ENCODE measurements around the gene TMEM237. TPM values are rescaled to one million over a fixed set of nuclear protein-coding genes. Genes with fewer than 3 reads are reported as not detected.

Gene TMEM237
- total RNA-seq, 1 donor from 2014 or later, result 23.6 TPM

DNA sequence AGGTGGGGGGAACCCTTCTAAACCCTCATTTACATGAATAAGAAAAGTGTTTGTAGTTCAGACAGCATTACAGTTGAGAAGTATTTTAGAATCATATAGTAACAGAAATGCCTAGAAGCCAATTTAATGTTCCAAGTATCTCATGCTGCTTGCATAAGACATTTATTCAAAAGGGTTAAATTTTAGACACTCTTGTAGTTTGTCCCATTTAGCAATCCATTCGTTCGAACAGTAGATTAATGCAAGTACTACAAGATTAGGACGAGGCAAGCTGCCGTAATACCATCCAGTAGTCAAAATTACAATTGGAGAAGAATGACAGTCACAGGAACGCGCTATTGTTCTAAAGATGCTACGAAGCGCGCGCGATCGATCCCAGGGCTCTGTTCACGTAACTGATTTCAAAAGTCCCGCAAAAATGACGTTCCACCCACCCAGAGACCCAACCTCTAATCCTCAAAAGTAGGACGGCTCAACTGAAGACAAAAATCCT is 1.2 kb downstream of the TMEM237 start:
- DNase-seq (ENCODE audit: low spot score), result no peak

DNA sequence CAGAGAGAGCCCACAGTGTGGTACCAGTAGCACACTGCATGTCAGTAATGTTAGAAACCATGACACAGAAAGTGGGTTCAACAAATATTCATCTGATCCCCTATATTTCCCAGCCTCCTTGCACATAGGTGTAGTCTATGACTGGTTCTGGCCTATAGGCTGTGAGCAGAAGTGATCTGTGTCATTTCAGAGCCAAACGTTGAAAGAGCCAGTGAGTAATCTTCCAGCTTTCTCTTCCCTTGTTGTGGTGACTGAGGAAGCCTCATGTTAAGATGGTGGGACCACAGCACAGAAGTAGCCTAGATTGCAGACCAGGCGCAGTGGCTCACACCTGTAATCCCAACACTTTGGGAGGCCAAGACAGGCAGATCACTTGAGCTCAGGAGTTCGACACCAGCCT is 4.1 kb downstream of the TMEM237 start:
- DNase-seq (ENCODE audit: low spot score), result no peak

DNA sequence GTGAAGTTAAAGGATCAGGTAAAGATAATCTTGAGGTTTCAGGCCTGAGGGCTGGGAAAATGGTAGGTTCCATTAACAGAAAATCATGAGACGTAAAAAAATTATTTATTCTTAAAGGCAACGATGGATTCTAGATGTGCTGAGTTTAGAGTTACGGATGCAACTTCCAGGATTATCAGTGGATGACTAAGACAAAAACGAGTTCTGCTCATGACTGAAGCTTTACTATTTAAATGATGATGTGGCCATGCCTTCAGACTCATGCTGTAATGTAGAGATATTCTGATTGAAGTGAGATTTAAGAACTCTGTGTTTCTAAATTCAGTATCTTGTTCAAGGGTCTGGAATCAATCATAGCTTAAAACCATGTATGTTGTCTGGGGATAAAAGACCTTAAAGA is 5.0 kb downstream of the TMEM237 start:
- no peak for DNase-seq (ENCODE audit: low spot score)

DNA sequence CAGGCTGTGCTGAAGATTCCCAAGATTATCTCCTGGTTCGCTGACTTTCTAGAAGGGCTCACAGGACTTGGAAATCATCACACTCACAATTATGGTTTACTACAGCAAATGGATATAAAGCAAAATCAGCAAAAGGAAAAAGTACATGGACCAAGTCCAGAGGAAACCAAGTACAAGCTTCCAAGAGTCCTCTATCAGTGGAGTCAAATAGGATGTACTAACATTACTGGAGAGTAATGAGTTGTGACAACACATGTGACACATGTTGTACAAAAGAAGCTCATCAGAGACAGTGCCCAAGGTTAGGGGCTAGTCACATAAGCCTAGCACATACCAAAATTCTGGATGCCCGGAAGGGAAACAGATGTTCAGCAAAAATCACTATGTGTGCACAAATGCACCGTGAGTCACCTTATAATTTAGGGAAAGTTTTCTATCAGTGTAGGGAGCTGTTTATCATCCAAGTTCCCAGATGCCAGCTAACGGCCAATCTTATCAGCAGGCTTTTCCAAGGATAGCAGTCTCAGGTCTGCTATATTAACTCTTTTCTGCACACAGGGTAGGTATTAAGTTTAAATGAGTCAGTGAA is 9.5 kb downstream of the TMEM237 start:
- DNase-seq (ENCODE audit: low spot score), result no peak

DNA sequence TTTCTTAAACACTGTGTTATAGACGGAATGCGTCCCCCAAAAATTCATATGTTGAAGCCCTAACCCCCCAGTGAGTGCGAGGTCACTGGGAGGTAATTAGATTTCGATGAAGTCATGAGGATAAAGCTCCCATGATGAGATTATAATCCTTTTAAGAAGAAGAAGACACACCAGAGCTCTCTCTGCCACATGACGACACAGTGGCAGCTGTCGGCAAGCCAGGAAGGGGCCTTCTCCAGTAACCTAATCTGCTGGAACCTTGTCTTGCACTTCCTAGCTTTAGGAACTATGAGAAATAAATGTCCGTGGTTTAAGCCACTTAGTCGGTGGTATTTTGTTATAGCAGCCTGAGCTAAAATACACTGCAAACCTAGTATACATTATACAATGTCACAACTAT is 12.3 kb downstream of the TMEM237 start:
- DNase-seq (ENCODE audit: low spot score), result no peak

DNA sequence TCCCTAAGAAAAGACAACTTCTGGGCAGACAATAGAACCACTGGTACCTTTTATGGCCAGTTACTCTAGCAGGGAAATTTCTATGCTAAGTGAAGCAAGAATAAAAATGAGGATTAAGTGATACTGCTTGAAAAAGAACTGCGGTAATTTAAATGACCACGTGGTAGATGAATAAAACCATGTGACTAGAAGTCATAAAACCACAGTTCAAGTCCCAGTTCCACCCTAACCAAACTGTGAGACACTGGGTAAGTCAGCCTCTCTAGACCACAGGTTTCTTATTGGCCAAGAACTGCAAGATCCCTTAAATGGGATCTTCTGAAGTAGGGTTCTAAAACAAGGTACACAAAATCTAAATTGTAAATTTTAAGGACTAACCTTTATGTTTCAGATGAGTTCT is 12.7 kb downstream of the TMEM237 start:
- DNase-seq (ENCODE audit: low spot score), result no peak

DNA sequence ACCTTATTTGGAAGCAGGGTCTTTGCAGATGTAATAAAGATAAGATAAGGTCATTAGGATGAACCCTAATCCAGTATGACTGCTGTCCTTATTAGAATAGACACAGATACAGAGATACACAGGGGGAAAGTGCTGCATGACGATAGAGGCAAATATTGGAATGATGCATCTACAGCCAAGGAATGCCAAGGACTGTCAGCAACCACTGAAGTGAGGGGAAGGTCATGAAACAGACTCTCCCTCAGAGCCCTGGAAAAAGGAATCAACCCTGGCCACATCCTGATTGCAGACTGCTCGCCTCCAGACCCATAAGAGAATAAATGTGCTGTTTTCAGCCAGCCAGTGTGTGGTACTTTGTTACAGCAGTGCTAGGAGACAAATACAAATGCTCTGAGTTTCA is 14.8 kb downstream of the TMEM237 start:
- no peak for DNase-seq (ENCODE audit: low spot score)

DNA sequence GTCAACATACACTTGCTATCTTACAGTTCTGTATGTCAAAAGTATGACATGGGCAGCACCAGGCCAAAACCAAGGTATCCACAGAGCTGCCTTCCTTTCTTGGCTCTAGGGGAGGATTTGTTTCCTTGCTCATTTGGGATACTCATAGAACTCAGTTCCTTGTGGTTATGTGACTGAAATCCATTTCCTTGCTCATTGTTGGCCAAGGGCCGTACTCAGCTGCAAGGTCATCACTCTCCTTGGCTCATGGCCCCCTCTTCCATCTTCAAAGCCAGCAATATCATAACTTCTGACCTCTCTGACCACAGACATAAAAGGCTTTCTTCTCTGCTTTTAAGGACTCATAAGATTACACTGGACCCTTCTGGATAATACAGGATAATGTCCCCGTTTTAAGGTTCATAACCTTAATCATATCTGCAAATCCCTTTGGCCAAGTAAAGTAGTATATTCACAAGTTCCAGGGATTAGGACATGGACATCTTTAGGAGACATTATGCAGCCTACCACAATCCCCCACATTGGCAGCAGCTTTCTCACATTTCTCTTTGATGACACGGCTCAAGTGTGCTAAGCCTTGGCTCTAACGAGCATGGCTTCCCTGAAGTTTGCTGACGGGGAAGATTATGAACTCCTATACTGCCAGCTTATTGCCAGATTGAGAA is 20.9 kb downstream of the TMEM237 start:
- no peak for DNase-seq (ENCODE audit: low spot score)

DNA sequence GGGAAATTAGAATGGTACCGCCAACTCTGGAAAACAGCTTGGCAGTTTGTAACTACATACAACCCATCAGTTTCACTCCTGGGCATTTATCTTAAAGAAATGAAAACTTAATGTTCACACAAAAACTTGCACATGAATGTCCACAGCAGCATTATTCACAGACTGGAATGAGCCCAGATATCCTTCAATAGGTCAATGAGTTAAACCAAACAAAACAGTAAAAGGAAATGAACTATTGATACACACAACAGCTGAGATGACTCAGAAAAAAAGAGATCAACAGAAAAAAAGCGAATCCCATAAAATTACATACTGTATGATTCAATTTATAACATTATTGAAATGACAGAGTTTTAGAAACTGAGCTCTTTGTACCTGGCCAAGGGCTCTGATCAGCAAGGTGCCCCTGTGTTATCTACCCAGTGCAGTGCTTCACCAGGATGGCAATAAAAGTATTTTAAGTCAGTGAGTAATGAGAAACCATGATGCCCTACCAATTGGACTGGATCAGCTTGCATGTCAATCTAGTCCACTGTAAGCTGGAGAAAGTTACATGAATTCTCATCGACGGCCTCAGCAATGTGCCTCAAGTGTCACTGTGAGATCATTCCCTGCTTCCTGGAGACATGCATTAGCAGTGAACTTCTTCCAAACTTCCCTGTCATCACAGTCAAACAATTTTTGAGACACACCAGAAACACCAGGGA is 21.9 kb downstream of the TMEM237 start:
- no peak for DNase-seq (ENCODE audit: low spot score)

DNA sequence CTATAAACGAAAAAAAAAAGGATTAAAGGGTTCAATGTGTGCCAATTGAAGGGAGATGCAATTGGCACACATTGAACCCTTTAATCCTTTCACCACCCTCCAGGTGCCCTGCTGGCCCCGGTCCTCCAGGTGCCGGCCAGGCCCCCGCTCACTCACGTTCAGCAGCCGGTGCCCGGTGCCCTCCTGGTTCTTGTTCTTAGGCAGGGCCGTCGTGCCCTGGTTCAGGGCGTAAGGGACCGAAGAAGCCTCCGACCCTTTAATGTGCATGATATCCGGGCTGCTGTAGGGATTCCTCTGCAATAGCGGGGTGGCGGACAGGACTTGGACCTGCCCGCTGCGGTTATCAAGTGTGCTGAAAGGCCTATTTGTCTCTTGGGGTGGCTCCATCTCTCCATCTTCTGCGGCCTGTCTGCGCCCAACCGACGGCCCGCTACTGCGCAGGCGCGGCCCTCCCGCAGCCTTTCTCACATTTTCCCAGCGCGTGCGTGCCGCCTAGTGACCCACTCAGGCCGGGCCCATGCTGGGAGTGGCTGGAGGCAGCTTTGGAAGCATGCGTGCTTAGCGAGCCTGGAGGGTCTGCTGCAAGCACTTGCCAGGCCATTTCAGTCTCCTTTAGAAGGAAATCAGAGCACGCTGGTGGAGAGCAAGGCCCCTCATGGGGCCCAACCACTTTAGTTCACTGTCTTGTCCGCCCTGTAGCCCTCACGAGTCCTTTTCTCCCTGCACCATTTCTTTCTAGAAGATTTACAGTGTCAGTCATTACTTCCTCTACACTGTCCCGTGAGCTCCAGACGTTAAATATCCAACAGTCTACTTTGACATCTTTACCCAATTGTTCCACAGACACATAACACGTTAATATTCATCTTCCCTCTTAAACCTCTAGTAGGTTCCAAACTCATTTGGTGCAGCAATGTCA is 24.3 kb downstream of the TMEM237 start:
- peak; percentile 75 for DNase-seq (ENCODE audit: low spot score)

DNA sequence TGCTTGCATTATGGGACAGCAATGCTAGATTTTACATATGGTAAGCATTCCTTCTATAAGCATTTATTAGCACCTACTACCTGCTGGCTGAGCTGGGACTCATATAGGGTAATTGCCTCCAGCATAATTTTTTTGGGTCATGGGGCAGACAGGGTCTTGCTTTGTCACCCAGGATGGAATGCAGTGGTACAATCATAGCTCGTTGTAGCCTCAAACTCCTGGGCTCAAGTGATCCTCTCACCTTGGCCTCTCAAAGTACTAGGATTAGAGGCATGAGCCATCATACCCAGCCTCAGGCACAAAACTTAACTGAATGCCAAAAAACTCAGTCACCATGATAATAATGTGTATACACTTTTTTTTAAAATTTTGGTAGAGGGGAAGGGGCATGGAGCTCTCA is 35.3 kb downstream of the TMEM237 start:
- no peak for DNase-seq (ENCODE audit: low spot score)

DNA sequence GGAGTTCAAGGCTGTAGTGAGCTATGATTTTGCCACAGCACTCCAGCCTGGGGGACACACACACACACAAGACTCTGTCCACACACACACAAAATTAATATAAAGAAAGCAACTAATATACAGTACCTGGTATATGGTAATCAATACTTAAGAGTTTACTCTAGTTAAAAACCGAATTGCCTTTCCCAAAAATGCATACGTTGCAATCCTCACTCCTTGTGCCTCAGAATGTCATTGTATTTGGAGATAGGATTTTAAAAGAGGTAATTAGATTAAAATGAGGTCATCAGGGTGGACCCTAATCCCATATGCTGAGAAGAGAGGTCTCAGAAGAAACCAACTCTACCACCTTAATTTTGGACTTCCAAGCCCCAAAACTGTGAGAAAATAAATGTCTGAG is 35.7 kb downstream of the TMEM237 start:
- no peak for DNase-seq (ENCODE audit: low spot score)

DNA sequence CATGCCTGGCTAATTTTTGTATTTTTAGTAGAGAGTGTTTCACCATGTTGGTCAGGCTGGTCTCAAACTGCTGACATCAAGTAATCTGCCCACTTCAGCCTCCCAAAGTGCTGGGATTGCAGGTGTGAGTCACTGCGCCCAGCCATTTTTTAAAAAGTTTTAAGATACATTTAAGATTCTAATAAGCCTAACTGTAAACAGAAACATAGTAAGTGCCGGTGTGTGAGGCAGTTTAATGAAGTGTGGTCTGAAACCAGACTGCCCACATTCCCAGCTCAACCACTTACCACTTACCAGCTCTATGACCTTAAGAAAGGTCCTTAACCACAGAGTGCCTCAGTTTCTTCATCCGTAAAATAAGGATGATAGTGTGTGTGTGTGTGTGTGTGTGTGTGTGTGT is 42.4 kb downstream of the TMEM237 start:
- DNase-seq (ENCODE audit: low spot score), result no peak

DNA sequence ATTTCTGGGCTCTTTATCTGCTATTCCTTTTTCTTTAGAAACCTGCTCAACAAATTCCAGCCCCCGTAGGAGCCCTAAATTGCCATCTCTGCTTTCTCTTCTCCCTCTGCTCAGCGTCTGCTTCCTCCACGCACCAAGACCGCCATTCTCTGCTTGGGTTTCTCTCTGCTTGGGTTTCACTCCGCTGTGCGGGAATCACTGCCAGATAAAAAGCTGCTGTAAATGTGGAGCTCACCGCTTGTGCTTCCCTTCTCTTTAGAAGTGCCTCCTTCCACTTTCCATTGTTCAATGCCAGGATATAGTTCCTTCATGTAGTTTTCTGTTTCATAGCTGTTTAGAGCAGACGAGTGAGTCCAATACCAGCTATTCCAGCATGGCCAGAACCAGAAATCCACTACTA is 45.9 kb downstream of the TMEM237 start:
- no peak for DNase-seq (ENCODE audit: low spot score)

DNA sequence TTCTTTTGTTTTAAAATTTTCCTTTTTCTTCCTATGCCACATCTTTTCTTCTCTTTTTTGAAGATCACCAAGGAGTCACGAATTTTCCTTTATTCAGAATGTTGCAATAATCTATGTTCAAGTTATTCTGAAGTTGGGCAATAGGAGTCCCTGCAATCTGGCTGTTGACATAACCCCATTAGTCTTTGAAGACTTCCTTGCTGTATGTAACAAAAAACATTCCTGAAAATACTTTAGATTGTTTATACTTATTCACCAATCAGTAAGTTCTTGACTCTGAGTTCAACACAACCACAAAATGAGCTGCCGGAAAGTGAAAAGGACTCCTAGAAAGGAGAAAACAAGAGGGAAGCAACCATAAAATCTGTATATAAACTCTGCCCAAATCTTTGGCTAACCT is 62.8 kb downstream of the TMEM237 start:
- DNase-seq (ENCODE audit: low spot score), result no peak

DNA sequence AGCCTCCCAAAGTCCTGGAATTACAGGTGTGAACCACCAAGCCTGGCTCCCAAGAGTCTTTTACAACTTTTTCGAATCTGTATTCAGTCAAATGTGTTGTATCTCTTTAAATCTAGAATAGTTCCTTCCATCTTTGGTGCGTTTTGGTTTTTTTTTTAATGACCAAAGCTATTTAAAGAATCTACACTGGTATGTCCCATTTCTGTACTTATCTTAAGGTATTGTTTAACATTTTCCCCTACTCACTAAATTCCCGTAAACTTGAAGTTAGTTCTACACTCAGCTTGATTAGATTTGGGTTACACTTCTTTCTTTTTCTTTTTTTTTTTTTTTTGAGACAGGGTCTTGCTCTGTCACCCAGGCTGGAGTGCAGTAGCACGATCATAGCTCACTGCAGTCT is 63.8 kb downstream of the TMEM237 start:
- no peak for DNase-seq (ENCODE audit: low spot score)

DNA sequence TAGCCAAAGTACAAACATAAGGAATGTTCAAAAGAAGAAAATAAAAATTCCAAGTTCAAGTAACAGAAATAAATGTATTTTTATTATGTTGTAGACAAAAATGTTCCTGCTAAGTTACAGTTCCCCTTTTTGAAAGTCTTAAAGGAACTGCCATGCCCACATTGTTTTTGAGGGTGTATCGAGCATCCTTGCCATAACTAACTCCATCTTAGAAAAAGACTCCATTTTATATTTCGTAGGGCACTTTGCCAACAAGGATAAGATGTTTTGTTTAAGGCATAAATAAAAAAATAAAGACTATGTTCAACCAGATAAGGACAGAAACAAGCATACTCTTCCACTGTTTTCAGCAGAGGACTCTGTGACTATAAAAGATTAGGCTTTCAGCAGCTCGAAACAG is 67.3 kb downstream of the TMEM237 start:
- DNase-seq (ENCODE audit: low spot score), result no peak

DNA sequence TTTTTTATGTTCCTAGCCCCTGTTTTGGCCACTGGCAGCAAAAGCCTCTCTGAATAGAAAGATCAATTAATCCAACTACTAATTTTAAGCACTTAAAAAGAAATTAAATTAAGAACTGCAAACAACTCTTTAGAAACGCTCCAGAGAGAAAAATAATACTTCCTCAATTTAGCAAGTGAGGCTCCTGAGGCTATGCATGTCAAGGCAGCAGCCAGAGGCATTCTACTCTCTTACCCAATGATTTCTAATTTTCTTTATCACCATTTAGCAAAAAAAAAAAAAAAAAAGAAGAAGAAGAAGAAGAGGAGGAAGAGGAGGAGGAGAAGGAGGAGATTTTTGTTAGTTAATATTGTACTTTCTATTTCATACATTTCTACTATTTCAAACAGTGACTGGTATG is 68.5 kb downstream of the TMEM237 start:
- no peak for DNase-seq (ENCODE audit: low spot score)

DNA sequence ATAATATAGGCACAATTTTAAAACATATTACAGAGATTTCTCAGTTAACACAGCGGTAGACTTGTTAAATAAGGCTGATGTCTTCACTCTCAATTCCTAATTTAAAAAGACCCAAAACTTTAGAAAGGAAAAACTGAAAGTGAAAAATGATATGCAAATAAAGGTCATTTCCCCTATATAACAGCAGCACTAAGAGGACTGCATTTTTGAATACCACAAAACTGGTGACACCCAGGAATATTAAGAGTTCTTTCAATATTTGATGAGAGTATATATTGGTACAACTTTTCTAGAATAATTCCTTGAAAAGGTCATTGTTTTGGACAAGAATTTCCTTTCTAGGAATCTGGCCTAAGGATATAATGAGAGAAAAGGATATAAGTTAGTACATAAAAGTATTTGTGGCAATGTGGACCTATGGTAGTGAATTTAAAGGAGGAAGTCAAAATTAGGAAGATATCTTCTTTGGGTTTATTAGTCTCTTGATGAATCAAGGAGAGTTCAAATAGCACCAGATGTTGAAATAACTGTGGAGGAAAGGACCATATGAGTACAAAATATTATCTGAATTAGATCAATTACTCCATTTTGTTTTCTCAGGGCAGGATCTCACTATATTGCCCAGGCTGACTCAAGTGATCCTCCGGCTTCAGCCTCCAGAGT is 70.3 kb downstream of the TMEM237 start:
- DNase-seq (ENCODE audit: low spot score), result no peak
